Measurements from ENCODE around the gene TENM3. TPM values are rescaled to one million over a fixed set of nuclear protein-coding genes. Genes with fewer than 3 reads are reported as not detected.

The TENM3 gene
- total and polyA plus RNA-seq, 2 of the 8 experiments (the other 6 are each of a cell fraction or from before 2014, with no cell fraction given) = 36.9 to 69.3 TPM

GRCh38 chr4:182822554-182822953 is 579.4 kb downstream of the TENM3 start:
- no peaks in the 10 kb centered on the region for H3K27me3 ChIP-seq (replicated peaks in 1 of 4; ENCODE audit: control insufficient read depth in 3 of 4, extremely low read depth in 1 of 4, insufficient read depth in 3 of 4, low read length in 3 of 4)
- H3K9ac ChIP-seq (replicated peaks in 1 of 4; ENCODE audit: extremely low read depth in 1 of 4, low read depth in 3 of 4, low read length in 3 of 4) = no peak overlapping the region
- no peaks in the 10 kb centered on the region for H3K9me3 ChIP-seq (ENCODE audit: insufficient read depth in 2 of 2, low read depth in 1 of 2, low read length in 1 of 2)
- no peak overlapping the region for H3K56ac ChIP-seq (replicated peaks; ENCODE audit: insufficient read length, low read depth, low read length)
- no peak overlapping the region for H3K27ac ChIP-seq (ENCODE audit: low read depth, low read length)
- CTCF ChIA-PET (ENCODE audit: partially characterized antibody) = no interaction called here
- no peaks in the 10 kb centered on the region for H3K23me2 ChIP-seq (ENCODE audit: low read depth, low read length)
- no peak overlapping the region for H3K23ac ChIP-seq (ENCODE audit: insufficient read length)
- H2BK5ac ChIP-seq (ENCODE audit: low read depth, low read length) = no peak overlapping the region
- no peak overlapping the region for H2BK20ac ChIP-seq (ENCODE audit: low read length)
- peaks cover 0 to 8% (median 0%) of the 10 kb centered on the region in 4 experiments; a peak in 3 of 7 replicates for H3K4me1 ChIP-seq (replicated peaks in 1 of 4; ENCODE audit: control insufficient read depth in 3 of 4, insufficient read depth in 4 of 4, low read length in 3 of 4)
- H3K36me3 ChIP-seq (ENCODE audit: control insufficient read depth in 2 of 4, insufficient read depth in 4 of 4, low read length in 3 of 4) = no peaks in the 10 kb centered on the region
- H4K91ac ChIP-seq (replicated peaks; ENCODE audit: insufficient read length, low read length) = no peak overlapping the region
- H2AFZ ChIP-seq (ENCODE audit: low read length) = no peak overlapping the region
- H2BK12ac ChIP-seq (ENCODE audit: low read depth, low read length) = no peak overlapping the region
- no peak overlapping the region for H4K8ac ChIP-seq (ENCODE audit: extremely low read depth, insufficient read depth, low read length)
- H4K20me1 ChIP-seq (replicated peaks in 1 of 2; ENCODE audit: control insufficient read depth in 1 of 2, insufficient read depth in 2 of 2, low read length in 2 of 2) = no peaks in the 10 kb centered on the region
- WGBS, 2 experiments (ENCODE audit: extremely low coverage in 1 of 2, insufficient coverage in 1 of 2, insufficient read length in 1 of 2, insufficient replicate concordance in 2 of 2, low coverage in 1 of 2, low lambda C conversion rate in 2 of 2, missing lambda C conversion rate in 1 of 2) = 94% methylated on average over 11 of the region's 11 CpGs; no CpG with 5 or more reads in 1 of the 2 experiments
- no peak for DNase-seq (ENCODE audit: low read depth in 1 of 2, low spot score in 2 of 2)
- no peaks in the 10 kb centered on the region for H3K79me1 ChIP-seq (ENCODE audit: low read depth, low read length)
- POLR2A ChIA-PET (ENCODE audit: partially characterized antibody) = no interaction called here
- H4K5ac ChIP-seq (ENCODE audit: insufficient read length, low read depth, low read length) = no peak overlapping the region
- no peak for FAIRE-seq
- no peak overlapping the region for H3K4me3 ChIP-seq (ENCODE audit: extremely low read depth in 1 of 4, insufficient read depth in 2 of 4, low read depth in 3 of 4, low read length in 4 of 4)
- H2BK120ac ChIP-seq (replicated peaks; ENCODE audit: low read depth, low read length) = no peak overlapping the region
- H3K14ac ChIP-seq (ENCODE audit: insufficient read length) = no peak overlapping the region
- no peak overlapping the region for H3K18ac ChIP-seq (ENCODE audit: extremely low read depth, low read length)
- no peak overlapping the region for H2AK5ac ChIP-seq (ENCODE audit: low read depth, low read length)
- H2BK15ac ChIP-seq (ENCODE audit: low read length) = no peak overlapping the region
- H3K4me2 ChIP-seq (ENCODE audit: insufficient read depth in 1 of 2, low read depth in 2 of 2, low read length in 2 of 2) = no peak overlapping the region
- no peak overlapping the region for H3K4ac ChIP-seq (replicated peaks; ENCODE audit: insufficient read length, low read depth, low read length)
- no peaks in the 10 kb centered on the region for H3K79me2 ChIP-seq (ENCODE audit: control insufficient read depth in 1 of 2, insufficient read depth in 2 of 2, low read length in 2 of 2)
- TF ChIP-seq POU5F1 (IDR thresholded peaks at IDR 0.05; ENCODE audit: low read depth, low read length) = no peak
- TF ChIP-seq E2F6 (IDR thresholded peaks at IDR 0.05) = no peak
- no peak for TF ChIP-seq TEAD4 (IDR thresholded peaks at IDR 0.05; ENCODE audit: low read depth, low read length)
- no peak for TF ChIP-seq SP2 (IDR thresholded peaks at IDR 0.05; ENCODE audit: low read length)
